KMS-11 (cell line): ENCODE results near the gene TACR1.

ENCODE experiments used
- H2AFZ ChIP-seq: fragments of 200-600 bp; sonication (generic); 2 replicates; pipeline ENCODE4 v1.6.1; 2016; ENCODE audit warnings: antibody characterized with exemption, mixed run types, low read depth
- H3K27ac ChIP-seq: fragments of 200-600 bp; sonication (generic); 2 replicates; pipeline ENCODE4 v1.6.1; 2016; ENCODE audit warnings: mild to moderate bottlenecking, mixed run types
- H3K27me3 ChIP-seq: fragments of 200-600 bp; sonication (generic); 2 replicates; pipeline ENCODE4 v1.6.1; 2017; ENCODE audit warnings: mild to moderate bottlenecking, low read depth, mixed run types, moderate library complexity; ENCODE audit not compliant: insufficient read depth
- H3K36me3 ChIP-seq: fragments of 200-600 bp; sonication (generic); 2 replicates; pipeline ENCODE4 v1.6.1; 2017; ENCODE audit warnings: mild to moderate bottlenecking, mixed run types; ENCODE audit not compliant: insufficient read depth
- H3K4me1 ChIP-seq: fragments of 200-600 bp; sonication (generic); 2 replicates; pipeline ENCODE4 v1.6.1; 2016; ENCODE audit warnings: mild to moderate bottlenecking, low read depth, mixed run types; ENCODE audit not compliant: poor library complexity, severe bottlenecking
- H3K4me2 ChIP-seq: fragments of 200-600 bp; sonication (generic); 2 replicates; pipeline ENCODE4 v1.7.0; 2016; ENCODE audit warnings: mild to moderate bottlenecking, mixed run types
- H3K4me3 ChIP-seq: fragments of 200-600 bp; sonication (generic); IDR thresholded peaks from 2 replicates; pipeline ENCODE4 v1.6.1; 2017; ENCODE audit warnings: low read depth, low read length, mixed read lengths; ENCODE audit not compliant: insufficient read depth
- H3K79me2 ChIP-seq: fragments of 200-600 bp; sonication (generic); 2 replicates; pipeline ENCODE4 v1.6.1; 2016; ENCODE audit warnings: low read depth, mixed run types; ENCODE audit not compliant: insufficient read depth
- H3K9ac ChIP-seq: fragments of 200-600 bp; sonication (generic); 2 replicates; pipeline ENCODE4 v1.6.1; 2016; ENCODE audit warnings: mild to moderate bottlenecking, mixed run types
- H4K20me1 ChIP-seq: fragments of 200-600 bp; sonication (generic); 2 replicates; pipeline ENCODE4 v1.6.1; 2016; ENCODE audit warnings: mild to moderate bottlenecking, mixed run types; ENCODE audit not compliant: insufficient read depth
- TF ChIP-seq, protein P1 (sequence below): fragments of 200-600 bp; sonication (generic); conservative IDR thresholded peaks from 2 replicates; pipeline ENCODE4 v1.6.1; 2017; ENCODE audit warnings: low read depth, mild to moderate bottlenecking, antibody characterized with exemption, low read length, moderate library complexity, mixed read lengths

Gene TACR1

DNA sequence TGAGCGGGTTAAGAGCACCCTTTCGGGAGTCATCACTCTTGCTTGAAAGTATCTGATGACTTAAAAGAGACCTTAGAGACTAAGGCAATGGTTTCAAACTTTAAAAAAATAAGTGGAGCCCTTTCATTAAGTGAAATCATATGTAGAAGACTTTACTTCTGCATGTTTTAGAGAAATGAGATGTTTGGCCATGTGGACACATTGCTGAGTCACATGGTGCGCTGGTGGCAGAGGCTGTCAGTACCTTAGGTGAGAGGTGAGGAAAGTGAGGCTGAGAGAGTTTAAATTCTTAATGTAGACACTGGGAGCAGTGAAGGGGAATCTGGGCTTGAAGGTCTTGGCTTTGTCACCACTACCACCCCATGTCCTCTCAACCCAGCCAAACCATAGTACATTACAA, 109.8 kb downstream of the TACR1 start:
- Histone ChIP-seq H3K27ac (no peak overlapping the region), H3K9ac (no peak overlapping the region), H2AFZ (no peak overlapping the region), H3K4me3 (no peak overlapping the region), H3K4me2 (no peak overlapping the region), H3K36me3 (no peaks in the 10 kb centered on the region), H3K27me3 (no peaks in the 10 kb centered on the region), H4K20me1 (no peaks in the 10 kb centered on the region), H3K4me1 (no peaks in the 10 kb centered on the region), H3K79me2 (no peaks in the 10 kb centered on the region)
- TF ChIP-seq, protein P1, sequence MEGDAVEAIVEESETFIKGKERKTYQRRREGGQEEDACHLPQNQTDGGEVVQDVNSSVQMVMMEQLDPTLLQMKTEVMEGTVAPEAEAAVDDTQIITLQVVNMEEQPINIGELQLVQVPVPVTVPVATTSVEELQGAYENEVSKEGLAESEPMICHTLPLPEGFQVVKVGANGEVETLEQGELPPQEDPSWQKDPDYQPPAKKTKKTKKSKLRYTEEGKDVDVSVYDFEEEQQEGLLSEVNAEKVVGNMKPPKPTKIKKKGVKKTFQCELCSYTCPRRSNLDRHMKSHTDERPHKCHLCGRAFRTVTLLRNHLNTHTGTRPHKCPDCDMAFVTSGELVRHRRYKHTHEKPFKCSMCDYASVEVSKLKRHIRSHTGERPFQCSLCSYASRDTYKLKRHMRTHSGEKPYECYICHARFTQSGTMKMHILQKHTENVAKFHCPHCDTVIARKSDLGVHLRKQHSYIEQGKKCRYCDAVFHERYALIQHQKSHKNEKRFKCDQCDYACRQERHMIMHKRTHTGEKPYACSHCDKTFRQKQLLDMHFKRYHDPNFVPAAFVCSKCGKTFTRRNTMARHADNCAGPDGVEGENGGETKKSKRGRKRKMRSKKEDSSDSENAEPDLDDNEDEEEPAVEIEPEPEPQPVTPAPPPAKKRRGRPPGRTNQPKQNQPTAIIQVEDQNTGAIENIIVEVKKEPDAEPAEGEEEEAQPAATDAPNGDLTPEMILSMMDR, result no peak

- H4K20me1 ChIP-seq, result no peaks in the 10 kb centered on the region
Measured at GRCh38 chr2:75088791-75089190, 110.5 kb downstream of the TACR1 start.

DNA sequence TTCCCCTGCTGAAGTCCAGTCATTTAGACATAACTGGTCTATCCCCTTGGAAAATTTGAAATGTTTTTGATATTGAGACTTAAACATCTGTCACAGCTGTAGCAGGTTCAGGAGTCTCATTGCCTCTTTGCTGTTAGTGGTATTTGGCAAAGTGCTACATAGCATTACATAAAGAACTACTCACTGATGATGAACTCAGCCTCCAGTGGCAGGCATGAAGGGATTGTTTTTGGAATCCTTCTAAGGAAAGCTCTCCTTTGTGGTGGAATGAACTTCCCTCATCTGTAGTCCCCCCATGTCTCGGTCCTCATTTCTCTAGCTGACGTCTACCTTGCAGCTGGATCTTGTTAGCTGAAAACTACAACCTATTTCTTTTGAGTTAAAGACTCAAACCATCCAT, 111.6 kb downstream of the TACR1 start:
- H3K9ac ChIP-seq, result no peak overlapping the region
- no peaks in the 10 kb centered on the region for H3K27me3 ChIP-seq
- H3K36me3 ChIP-seq, result no peaks in the 10 kb centered on the region
- H3K4me2 ChIP-seq, result no peak overlapping the region
- no peaks in the 10 kb centered on the region for H3K4me1 ChIP-seq
- TF ChIP-seq, protein P1, result no peak
- no peak overlapping the region for H3K4me3 ChIP-seq
- H3K79me2 ChIP-seq, result no peaks in the 10 kb centered on the region
- no peak overlapping the region for H2AFZ ChIP-seq
- no peak overlapping the region for H3K27ac ChIP-seq
- no peaks in the 10 kb centered on the region for H4K20me1 ChIP-seq

More at GRCh38 chr2:75088791-75089190, 110.5 kb downstream of the TACR1 start:
- no peak overlapping the region for H2AFZ ChIP-seq
- H3K4me2 ChIP-seq, result no peak overlapping the region
- no peaks in the 10 kb centered on the region for H3K27me3 ChIP-seq
- no peak overlapping the region for H3K9ac ChIP-seq
- TF ChIP-seq, protein P1, result no peak
- H3K27ac ChIP-seq, result no peak overlapping the region
- no peaks in the 10 kb centered on the region for H3K4me1 ChIP-seq
- H3K36me3 ChIP-seq, result no peaks in the 10 kb centered on the region
- H3K4me3 ChIP-seq, result no peak overlapping the region
- no peaks in the 10 kb centered on the region for H3K79me2 ChIP-seq

DNA sequence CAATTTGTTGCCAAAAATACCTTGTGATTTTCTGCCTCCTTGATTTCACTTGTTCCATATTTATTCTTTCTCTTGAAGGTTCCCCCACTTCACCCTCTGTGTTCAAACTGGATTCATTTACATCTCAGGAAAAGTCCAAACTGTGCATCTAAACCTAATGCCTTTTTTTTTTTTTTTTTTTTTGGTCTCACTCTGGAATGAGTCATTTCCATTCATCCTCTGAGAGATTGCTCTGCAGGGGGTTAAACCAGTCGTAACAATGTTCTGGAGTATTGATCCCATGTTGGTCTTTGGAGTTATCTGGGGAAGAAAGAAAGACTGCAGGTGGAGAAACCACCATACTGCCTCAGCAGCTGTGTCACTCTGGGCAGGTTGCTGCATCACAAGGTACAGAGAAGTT, 119.7 kb downstream of the TACR1 start:
- H3K27ac ChIP-seq, result no peak overlapping the region
- TF ChIP-seq, protein P1, result no peak
- no peak overlapping the region for H3K9ac ChIP-seq
- H3K27me3 ChIP-seq, result no peaks in the 10 kb centered on the region
- no peak overlapping the region for H2AFZ ChIP-seq
- H3K79me2 ChIP-seq, result no peaks in the 10 kb centered on the region
- no peaks in the 10 kb centered on the region for H4K20me1 ChIP-seq
- no peak overlapping the region for H3K4me2 ChIP-seq
- no peaks in the 10 kb centered on the region for H3K4me1 ChIP-seq
- no peak overlapping the region for H3K4me3 ChIP-seq
- H3K36me3 ChIP-seq, result no peaks in the 10 kb centered on the region

DNA sequence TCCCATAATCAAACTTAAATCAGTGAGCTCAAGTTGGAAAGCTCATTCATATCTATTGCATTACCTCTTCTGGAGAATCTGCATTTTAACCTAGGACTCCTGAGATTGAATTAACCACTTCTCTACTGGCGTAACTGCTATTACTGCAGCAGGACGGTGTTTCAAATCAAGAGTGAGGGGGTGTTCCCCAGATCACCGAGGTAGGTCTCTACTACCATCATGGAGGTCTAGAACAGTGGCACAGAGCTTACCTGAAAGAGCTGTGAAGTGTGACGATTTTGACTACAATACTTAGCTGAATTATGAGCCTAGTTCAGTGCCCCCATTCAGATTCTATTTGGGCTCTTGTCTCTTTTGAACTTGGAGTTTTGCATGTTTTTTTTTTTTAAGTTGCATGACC, 121.4 kb downstream of the TACR1 start:
- H3K27ac ChIP-seq, result no peak overlapping the region
- no peaks in the 10 kb centered on the region for H3K4me1 ChIP-seq
- no peak overlapping the region for H3K4me3 ChIP-seq
- no peaks in the 10 kb centered on the region for H4K20me1 ChIP-seq
- H3K36me3 ChIP-seq, result no peaks in the 10 kb centered on the region
- no peak overlapping the region for H3K9ac ChIP-seq
- H3K27me3 ChIP-seq, result no peaks in the 10 kb centered on the region
- H2AFZ ChIP-seq, result no peak overlapping the region
- TF ChIP-seq, protein P1, result no peak
- H3K4me2 ChIP-seq, result no peak overlapping the region
- no peaks in the 10 kb centered on the region for H3K79me2 ChIP-seq
